Suprapubic skin (tissue), 4 donors: Measurements from ENCODE around the gene MYADM.

Experiments
- EP300 ChIP-seq: sonication (generic); formaldehyde crosslinking; IDR thresholded peaks from one replicate; pipeline ENCODE4 v1.6.1; 2017; ENCODE audit warnings: antibody characterized with exemption
- POLR2A ChIP-seq, 2 donors: fragments of 450-650 bp; IDR thresholded peaks; one replicate each; pipeline ENCODE4 v1.6.1; 2017; ENCODE audit warnings: antibody characterized with exemption in 2 of 2, mild to moderate bottlenecking in 2 of 2, moderate library complexity in 2 of 2
- POLR2AphosphoS5 ChIP-seq, 3 donors: sonication (generic); formaldehyde crosslinking; IDR thresholded peaks; one replicate each; pipeline ENCODE4 v1.6.1; 2017; ENCODE audit warnings: antibody characterized with exemption in 3 of 3
- TF ChIP-seq, protein P1 (sequence below), 2 donors: fragments of 200-600 bp in 1 of 2; fragments of 450-650 bp in 1 of 2; sonication (generic) in 1 of 2; IDR thresholded peaks; one replicate each; pipeline ENCODE4 v1.5.1; 2016 to 2019; ENCODE audit warnings: antibody characterized with exemption in 2 of 2, mild to moderate bottlenecking in 1 of 2, moderate library complexity in 1 of 2

DNA sequence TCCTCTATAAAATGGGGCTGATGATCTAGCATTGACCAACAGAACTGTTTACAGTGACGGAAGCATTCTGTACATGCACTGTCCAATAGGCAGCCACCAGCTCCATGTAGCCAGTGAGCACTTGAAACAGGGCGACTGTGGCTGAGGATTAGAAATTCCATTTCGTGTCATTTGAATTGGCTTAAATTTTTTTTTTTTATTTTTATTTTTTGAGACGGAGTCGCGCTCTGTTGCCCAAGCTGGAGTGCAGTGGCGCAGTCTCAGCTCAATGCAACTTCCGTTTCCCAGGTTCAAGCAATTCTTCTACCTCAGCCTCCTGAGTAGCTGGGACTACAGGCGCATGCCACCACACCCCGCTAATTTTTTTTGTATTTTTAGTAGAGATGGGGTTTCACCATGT lies 17.4 kb downstream of the MYADM start:
- no peak for TF ChIP-seq POLR2A (IDR thresholded peaks at IDR 0.05)
- TF ChIP-seq POLR2AphosphoS5 (IDR thresholded peaks at IDR 0.05), result no peak
- TF ChIP-seq, protein P1, sequence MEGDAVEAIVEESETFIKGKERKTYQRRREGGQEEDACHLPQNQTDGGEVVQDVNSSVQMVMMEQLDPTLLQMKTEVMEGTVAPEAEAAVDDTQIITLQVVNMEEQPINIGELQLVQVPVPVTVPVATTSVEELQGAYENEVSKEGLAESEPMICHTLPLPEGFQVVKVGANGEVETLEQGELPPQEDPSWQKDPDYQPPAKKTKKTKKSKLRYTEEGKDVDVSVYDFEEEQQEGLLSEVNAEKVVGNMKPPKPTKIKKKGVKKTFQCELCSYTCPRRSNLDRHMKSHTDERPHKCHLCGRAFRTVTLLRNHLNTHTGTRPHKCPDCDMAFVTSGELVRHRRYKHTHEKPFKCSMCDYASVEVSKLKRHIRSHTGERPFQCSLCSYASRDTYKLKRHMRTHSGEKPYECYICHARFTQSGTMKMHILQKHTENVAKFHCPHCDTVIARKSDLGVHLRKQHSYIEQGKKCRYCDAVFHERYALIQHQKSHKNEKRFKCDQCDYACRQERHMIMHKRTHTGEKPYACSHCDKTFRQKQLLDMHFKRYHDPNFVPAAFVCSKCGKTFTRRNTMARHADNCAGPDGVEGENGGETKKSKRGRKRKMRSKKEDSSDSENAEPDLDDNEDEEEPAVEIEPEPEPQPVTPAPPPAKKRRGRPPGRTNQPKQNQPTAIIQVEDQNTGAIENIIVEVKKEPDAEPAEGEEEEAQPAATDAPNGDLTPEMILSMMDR (IDR thresholded peaks at IDR 0.05), result no peak
- no peak for TF ChIP-seq EP300
